HFFc6 (cell line): ENCODE results near the gene DNAJC16. TPM values are rescaled to one million over a fixed set of nuclear protein-coding genes. Genes with fewer than 3 reads are reported as not detected.
"Not testable (repeated sequence)": the region's sequence is repeated elsewhere in the genome, so short reads cannot be mapped to it uniquely, and the experiment has no call there.

Experiments
- DNase-seq: peaks from one replicate; pipeline ENCODE4 v3.0.0-alpha.2; 2018
- H3K27ac Mint-ChIP-seq: 2 replicates; pipeline ENCODE4 v1.8.0; 2020; ENCODE audit warnings: mild to moderate bottlenecking, mixed read lengths
- H3K27me3 Mint-ChIP-seq: 2 replicates; pipeline ENCODE4 v1.8.0; 2021; ENCODE audit warnings: mild to moderate bottlenecking, moderate library complexity, mixed read lengths; ENCODE audit not compliant: insufficient read depth
- H3K36me3 Mint-ChIP-seq: 2 replicates; pipeline ENCODE4 v1.8.0; 2021; ENCODE audit warnings: low read depth, mixed read lengths
- H3K4me1 Mint-ChIP-seq: 2 replicates; pipeline ENCODE4 v1.8.0; 2020; ENCODE audit warnings: low read depth, mixed read lengths
- H3K4me3 Mint-ChIP-seq: 2 replicates; pipeline ENCODE4 v1.8.0; 2020; ENCODE audit warnings: mild to moderate bottlenecking, moderate library complexity, mixed read lengths
- H3K9me3 Mint-ChIP-seq: 2 replicates; pipeline ENCODE4 v1.8.0; 2020; ENCODE audit warnings: mild to moderate bottlenecking, mixed read lengths
- total RNA-seq, 6 experiments: library from RNA; stranded (reverse); fragmentation: NEBNext Ultra II Directional; extraction: Animal tissue kit (Norgen Biotek cat#: 25700); gene quantifications; 2 replicates in 1 of 6; 3 replicates in 5 of 6; pipeline ENCODE4 v1.2.3, GENCODE V29; 2021
- TF ChIP-seq, protein P1 (sequence below): fragments of 200-600 bp; sonication (generic); IDR thresholded peaks from 2 replicates; pipeline ENCODE4 v1.5.0; 2021; ENCODE audit warnings: antibody characterized with exemption, mild to moderate bottlenecking

DNAJC16 gene
- total RNA-seq, 6 experiments from 2014 or later: 21.5 to 26.5 (median 22.8) TPM

DNA sequence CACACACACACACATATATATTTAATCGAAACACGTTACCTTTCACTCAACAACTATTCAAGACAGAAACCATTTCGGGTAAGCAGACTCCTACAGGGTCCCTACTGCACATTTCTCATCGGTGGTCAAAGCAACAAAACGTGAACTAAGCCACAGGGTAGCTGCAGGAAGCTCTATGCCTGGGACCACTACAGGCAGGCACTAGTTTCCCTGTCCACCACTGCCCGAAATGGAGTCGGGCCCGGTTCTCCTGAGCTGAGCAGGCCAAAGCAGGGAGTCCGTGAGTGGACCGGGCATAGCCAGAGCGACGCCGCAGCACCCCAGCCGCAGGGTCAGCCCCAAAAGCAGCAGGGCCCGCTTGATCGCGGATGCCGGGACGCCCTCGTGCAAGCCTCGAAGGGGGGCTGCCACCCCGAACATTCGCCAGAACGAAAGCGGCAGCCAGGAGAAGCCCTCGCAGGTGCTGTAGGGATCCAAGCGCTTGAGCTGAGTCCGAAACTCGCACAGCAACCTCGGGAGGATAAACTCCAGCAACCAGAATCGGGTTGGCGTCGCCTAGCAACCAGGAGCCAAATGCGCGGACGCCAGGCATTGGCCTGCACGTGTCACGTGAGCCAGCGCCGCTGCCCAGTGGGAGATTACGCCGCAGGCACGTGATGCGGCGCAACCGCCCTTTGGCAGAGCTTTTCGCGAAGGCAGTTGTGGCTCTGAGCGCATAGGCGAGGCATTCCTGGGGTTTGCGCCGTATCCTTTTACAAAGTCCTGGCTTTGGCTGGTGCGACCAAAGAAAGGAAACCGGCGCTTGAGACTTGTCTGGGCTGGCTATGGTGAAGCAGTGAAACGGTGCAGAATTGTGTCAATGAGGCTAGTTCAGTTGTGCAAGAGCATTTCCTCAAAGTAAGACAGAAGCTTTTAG lies 76.7 kb downstream of the DNAJC16 start:
- peak; percentile 87 for DNase-seq
- TF ChIP-seq, protein P1, sequence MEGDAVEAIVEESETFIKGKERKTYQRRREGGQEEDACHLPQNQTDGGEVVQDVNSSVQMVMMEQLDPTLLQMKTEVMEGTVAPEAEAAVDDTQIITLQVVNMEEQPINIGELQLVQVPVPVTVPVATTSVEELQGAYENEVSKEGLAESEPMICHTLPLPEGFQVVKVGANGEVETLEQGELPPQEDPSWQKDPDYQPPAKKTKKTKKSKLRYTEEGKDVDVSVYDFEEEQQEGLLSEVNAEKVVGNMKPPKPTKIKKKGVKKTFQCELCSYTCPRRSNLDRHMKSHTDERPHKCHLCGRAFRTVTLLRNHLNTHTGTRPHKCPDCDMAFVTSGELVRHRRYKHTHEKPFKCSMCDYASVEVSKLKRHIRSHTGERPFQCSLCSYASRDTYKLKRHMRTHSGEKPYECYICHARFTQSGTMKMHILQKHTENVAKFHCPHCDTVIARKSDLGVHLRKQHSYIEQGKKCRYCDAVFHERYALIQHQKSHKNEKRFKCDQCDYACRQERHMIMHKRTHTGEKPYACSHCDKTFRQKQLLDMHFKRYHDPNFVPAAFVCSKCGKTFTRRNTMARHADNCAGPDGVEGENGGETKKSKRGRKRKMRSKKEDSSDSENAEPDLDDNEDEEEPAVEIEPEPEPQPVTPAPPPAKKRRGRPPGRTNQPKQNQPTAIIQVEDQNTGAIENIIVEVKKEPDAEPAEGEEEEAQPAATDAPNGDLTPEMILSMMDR: no peak
- Mint-ChIP-seq H3K4me3 (peak overlapping the region; percentile 81), H3K27ac (peak overlapping the region; percentile 71), H3K27me3 (peaks cover 6% of the 10 kb centered on the region), H3K9me3 (peaks cover 7% of the 10 kb centered on the region; the same call in 1 of the 2 replicates), H3K36me3 (peaks cover 6% of the 10 kb centered on the region), H3K4me1 (peaks cover 14% of the 10 kb centered on the region)

DNA sequence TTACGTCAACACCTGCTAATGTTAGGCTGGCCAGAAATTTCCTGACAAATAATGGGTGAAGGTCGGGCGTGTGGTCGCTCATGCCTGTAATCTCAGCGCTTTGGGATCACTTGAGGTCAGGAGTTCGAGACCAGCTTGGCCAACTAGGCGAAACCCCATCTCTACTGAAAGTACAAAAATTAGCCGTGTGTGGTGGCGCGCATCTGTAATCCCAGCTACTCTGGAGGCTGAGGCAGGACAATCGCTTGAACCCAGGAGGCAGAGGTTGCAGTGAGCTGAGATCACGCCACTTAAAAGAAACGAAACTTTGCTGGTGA lies 77.3 kb downstream of the DNAJC16 start:
- not testable (repeated sequence) for DNase-seq, H3K36me3 Mint-ChIP-seq, H3K27me3 Mint-ChIP-seq, H3K9me3 Mint-ChIP-seq
- Mint-ChIP-seq H3K4me3 (peak overlapping the region; percentile 81), H3K4me1 (peaks cover 14% of the 10 kb centered on the region), H3K27ac (peak overlapping the region; percentile 67)

DNA sequence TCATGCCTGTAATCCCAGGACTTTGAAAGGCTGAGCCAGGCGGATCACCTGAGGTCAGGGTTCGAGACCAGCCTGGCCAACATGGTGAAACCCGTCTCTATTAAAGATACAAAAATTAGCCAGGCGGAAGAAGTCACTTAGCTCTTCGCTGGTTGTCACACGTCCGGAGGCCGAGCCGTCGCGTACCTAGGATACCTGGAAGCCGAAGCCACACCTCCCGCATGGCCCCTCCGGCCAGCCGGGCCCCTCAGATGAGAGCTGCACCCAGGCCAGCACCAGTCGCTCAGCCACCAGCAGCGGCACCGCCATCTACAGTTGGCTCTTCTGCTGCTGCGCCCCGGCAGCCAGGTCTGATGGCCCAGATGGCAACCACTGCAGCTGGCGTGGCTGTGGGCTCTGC lies 77.8 kb downstream of the DNAJC16 start:
- not testable (repeated sequence) for H3K4me3 Mint-ChIP-seq, DNase-seq, H3K36me3 Mint-ChIP-seq, H3K27me3 Mint-ChIP-seq, H3K9me3 Mint-ChIP-seq, H3K27ac Mint-ChIP-seq
- peaks cover 14% of the 10 kb centered on the region for H3K4me1 Mint-ChIP-seq

DNA sequence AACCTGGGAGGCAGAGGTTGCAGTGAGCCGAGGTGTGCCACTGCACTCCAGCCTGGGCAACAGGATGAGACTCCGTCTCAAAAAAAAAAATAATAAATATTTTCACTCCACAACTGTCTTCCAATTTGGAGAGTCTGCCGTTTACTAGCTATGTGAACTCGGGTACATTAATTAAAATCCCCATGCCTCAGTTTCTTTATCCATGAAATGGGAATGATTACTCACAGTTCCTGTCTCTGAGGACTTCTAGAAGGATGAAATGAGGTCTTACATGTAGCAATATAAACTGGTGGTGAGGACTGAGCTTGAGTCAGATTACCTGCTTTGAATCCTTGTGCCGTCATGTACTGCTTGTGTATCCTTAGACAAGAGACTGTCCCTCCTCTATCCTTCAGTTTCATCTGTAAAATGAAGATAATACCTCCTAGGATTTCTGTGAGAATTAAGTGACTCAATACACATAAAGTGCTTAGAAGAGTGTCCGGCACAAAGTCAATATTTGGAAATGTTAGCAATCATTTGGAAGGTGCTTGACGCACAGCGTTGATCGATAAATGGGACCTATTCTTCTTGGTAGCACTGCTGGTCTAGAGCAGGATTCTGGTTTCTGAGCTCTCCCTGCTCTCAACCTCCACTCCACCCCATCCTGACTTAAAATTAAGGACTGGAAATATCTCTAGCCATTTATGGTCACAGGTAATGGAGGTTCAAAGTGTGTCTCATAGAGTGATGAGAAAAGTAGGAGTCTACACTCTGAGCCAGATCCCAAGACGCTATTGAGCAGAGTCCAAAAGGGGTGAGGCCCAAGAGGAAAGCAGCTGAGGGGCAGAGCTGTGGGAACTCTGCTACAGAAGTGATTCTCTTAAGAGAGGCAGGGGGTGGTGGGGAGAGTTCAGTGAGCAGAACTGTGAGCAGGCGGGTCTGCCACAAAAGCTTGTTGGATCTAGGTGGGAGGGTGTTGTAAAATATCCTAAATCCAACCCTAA lies 79.0 kb downstream of the DNAJC16 start:
- TF ChIP-seq, protein P1: no peak

DNA sequence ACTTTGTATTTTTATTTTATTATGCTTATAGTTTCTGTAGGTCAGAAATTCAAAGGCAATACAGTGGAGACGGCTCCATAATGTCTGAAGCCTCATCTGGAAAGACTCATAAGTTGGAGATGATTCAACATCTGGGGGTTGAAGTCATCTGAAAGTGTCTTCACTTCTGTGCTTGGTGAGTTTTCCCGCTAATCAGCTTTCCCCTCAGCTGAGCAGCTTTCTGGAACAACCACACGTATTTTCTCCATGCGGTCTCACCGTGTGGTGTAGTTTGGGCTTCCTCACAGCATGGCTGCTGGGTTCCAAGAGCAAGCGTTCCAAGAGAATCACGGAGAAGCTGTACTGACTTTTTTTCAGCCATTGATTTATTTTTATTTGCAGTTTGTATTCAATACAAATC lies 83.0 kb downstream of the DNAJC16 start:
- no peaks in the 10 kb centered on the region for H3K36me3 Mint-ChIP-seq
- H3K27me3 Mint-ChIP-seq: peaks cover 5% of the 10 kb centered on the region
- DNase-seq: no peak

More for the DNA sequence above, 79.0 kb downstream of the DNAJC16 start:
- Mint-ChIP-seq H3K4me3 (no peak overlapping the region), H3K36me3 (peaks cover 6% of the 10 kb centered on the region), H3K4me1 (peaks cover 14% of the 10 kb centered on the region), H3K9me3 (peaks cover 7% of the 10 kb centered on the region; the same call in 1 of the 2 replicates), H3K27me3 (peaks cover 4% of the 10 kb centered on the region), H3K27ac (no peak overlapping the region)
- DNase-seq: no peak

DNA sequence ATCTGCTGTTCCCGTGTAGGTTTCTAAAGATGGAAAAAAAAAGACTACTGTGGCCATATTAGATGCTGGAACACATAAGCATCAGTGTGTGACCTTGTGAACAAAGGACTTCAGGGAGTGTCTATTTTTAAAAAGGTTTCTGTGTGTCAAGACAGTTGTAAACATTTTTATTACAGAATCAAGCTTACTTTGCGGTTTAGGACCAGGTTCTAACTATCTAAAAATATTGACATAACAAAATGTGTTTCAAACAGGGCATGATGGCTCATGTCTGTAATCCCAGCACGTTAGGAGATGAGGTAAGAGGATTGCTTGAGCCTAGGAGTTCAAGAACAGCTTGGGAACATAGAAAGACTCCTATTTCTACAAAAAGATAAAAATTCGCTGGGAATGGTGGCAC lies 83.5 kb downstream of the DNAJC16 start:
- DNase-seq: no peak
- Mint-ChIP-seq H3K9me3 (no peaks in the 10 kb centered on the region), H3K27me3 (peaks cover 5% of the 10 kb centered on the region), H3K4me1 (no peaks in the 10 kb centered on the region), H3K4me3 (no peak overlapping the region), H3K36me3 (no peaks in the 10 kb centered on the region), H3K27ac (no peak overlapping the region)
- TF ChIP-seq, protein P1: no peak

More for the DNA sequence above, 83.0 kb downstream of the DNAJC16 start:
- Mint-ChIP-seq H3K27ac (no peak overlapping the region), H3K4me1 (no peaks in the 10 kb centered on the region), H3K4me3 (no peak overlapping the region), H3K9me3 (no peaks in the 10 kb centered on the region)
- TF ChIP-seq, protein P1: no peak
